ENCODE data around the gene TUBA8. TPM values are rescaled to one million over a fixed set of nuclear protein-coding genes. Genes with fewer than 3 reads are reported as not detected.
"Not testable (repeated sequence)": the region's sequence is repeated elsewhere in the genome, so short reads cannot be mapped to it uniquely, and the experiment has no call there.

The TUBA8 gene
- 0.29 and 0.36 TPM in 2 replicates for total RNA-seq

GRCh38 chr22:18110194-18110953 lies at the start of gene TUBA8:
Gene TUBA8 (plus strand): TSS chr22:18110809. CDS start chr22:18110866, 57 bp downstream.
- Histone ChIP-seq H3K36me3 (ENCODE audit: insufficient read depth, low read length) (no peaks in the 10 kb centered on the region), H3K4me1 (ENCODE audit: insufficient read depth, low read length) (no peaks in the 10 kb centered on the region), H3K27ac (ENCODE audit: low read depth, low read length) (no peak within 1 kb of the TSS), H3K79me2 (ENCODE audit: insufficient read depth, low read length) (no peaks in the 10 kb centered on the region), H2AFZ (ENCODE audit: low read length) (peak within 1 kb of the TSS; percentile 41), H3K4me2 (ENCODE audit: insufficient read depth, low read length) (peak within 1 kb of the TSS; percentile 75), H4K20me1 (ENCODE audit: insufficient read depth, low read length) (peaks cover 20% of the 10 kb centered on the region), H3K4me3 (ENCODE audit: insufficient read depth, low read length) (peak within 1 kb of the TSS; percentile 61), H3K9me3 (ENCODE audit: low read depth, low read length) (no peaks in the 10 kb centered on the region), H3K27me3 (ENCODE audit: insufficient read depth, low read length) (peaks cover 30% of the 10 kb centered on the region)
- peak; percentile 93 for DNase-seq (ENCODE audit: insufficient read length, low spot score, missing footprints)
- TF ChIP-seq CTCF (IDR thresholded peaks at IDR 0.05; ENCODE audit: extremely low read depth, low read depth, low read length), result no peak

GRCh38 chr22:18062421-18062820 lies 48.2 kb upstream of the TUBA8 start:
- Histone ChIP-seq H3K9me3 (ENCODE audit: low read depth, low read length) (no peaks in the 10 kb centered on the region), H3K4me1 (ENCODE audit: insufficient read depth, low read length) (peaks cover 18% of the 10 kb centered on the region), H4K20me1 (ENCODE audit: insufficient read depth, low read length) (no peaks in the 10 kb centered on the region), H3K27me3 (ENCODE audit: insufficient read depth, low read length) (no peaks in the 10 kb centered on the region), H3K4me3 (ENCODE audit: insufficient read depth, low read length) (no peak overlapping the region), H3K4me2 (ENCODE audit: insufficient read depth, low read length) (no peak overlapping the region), H2AFZ (ENCODE audit: low read length) (no peak overlapping the region), H3K79me2 (ENCODE audit: insufficient read depth, low read length) (no peaks in the 10 kb centered on the region), H3K27ac (ENCODE audit: low read depth, low read length) (no peak overlapping the region), H3K36me3 (ENCODE audit: insufficient read depth, low read length) (no peaks in the 10 kb centered on the region)
- no peak for TF ChIP-seq CTCF (IDR thresholded peaks at IDR 0.05; ENCODE audit: extremely low read depth, low read depth, low read length)
- no peak for DNase-seq (ENCODE audit: insufficient read length, low spot score, missing footprints)

GRCh38 chr22:18063306-18063705 lies 47.3 kb upstream of the TUBA8 start:
- H3K27ac ChIP-seq (ENCODE audit: low read depth, low read length), result no peak overlapping the region
- H3K79me2 ChIP-seq (ENCODE audit: insufficient read depth, low read length), result no peaks in the 10 kb centered on the region
- H3K27me3 ChIP-seq (ENCODE audit: insufficient read depth, low read length), result no peaks in the 10 kb centered on the region
- no peak overlapping the region for H3K4me2 ChIP-seq (ENCODE audit: insufficient read depth, low read length)
- no peaks in the 10 kb centered on the region for H3K9me3 ChIP-seq (ENCODE audit: low read depth, low read length)
- H3K4me1 ChIP-seq (ENCODE audit: insufficient read depth, low read length), result peaks cover 22% of the 10 kb centered on the region
- H3K36me3 ChIP-seq (ENCODE audit: insufficient read depth, low read length), result no peaks in the 10 kb centered on the region
- no peak overlapping the region for H3K4me3 ChIP-seq (ENCODE audit: insufficient read depth, low read length)
- H4K20me1 ChIP-seq (ENCODE audit: insufficient read depth, low read length), result no peaks in the 10 kb centered on the region
- H2AFZ ChIP-seq (ENCODE audit: low read length), result no peak overlapping the region
- TF ChIP-seq CTCF (IDR thresholded peaks at IDR 0.05; ENCODE audit: extremely low read depth, low read depth, low read length), result no peak
- no peak for DNase-seq (ENCODE audit: insufficient read length, low spot score, missing footprints)

- H3K4me2 ChIP-seq (ENCODE audit: insufficient read depth, low read length); H2AFZ ChIP-seq (ENCODE audit: low read length); DNase-seq (ENCODE audit: insufficient read length, low spot score, missing footprints); H4K20me1 ChIP-seq (ENCODE audit: insufficient read depth, low read length); H3K27me3 ChIP-seq (ENCODE audit: insufficient read depth, low read length); H3K36me3 ChIP-seq (ENCODE audit: insufficient read depth, low read length); H3K27ac ChIP-seq (ENCODE audit: low read depth, low read length); H3K4me3 ChIP-seq (ENCODE audit: insufficient read depth, low read length); H3K9me3 ChIP-seq (ENCODE audit: low read depth, low read length); H3K79me2 ChIP-seq (ENCODE audit: insufficient read depth, low read length): not testable (repeated sequence)
- H3K4me1 ChIP-seq (ENCODE audit: insufficient read depth, low read length), result peaks cover 25% of the 10 kb centered on the region
These were observed 46.9 kb upstream of the TUBA8 start for GRCh38 chr22:18063715-18064114.
